Putamen (tissue), 1 donor: ENCODE results near the gene LRRC7.
"Not testable (repeated sequence)": the region's sequence is repeated elsewhere in the genome, so short reads cannot be mapped to it uniquely, and the experiment has no call there.

ENCODE experiments used
- DNase-seq: peaks from one replicate; pipeline ENCODE4 v3.0.0-alpha.2; 2016; ENCODE audit warnings: low spot score

The LRRC7 gene

GRCh38 chr1:69878338-69878737 is 310.6 kb downstream of the LRRC7 start:
- no peak for DNase-seq

GRCh38 chr1:69888016-69888415 is 320.3 kb downstream of the LRRC7 start:
- DNase-seq = not testable (repeated sequence)

GRCh38 chr1:69888657-69889056 is 320.9 kb downstream of the LRRC7 start:
- DNase-seq = no peak

- no peak for DNase-seq
These were observed 330.8 kb downstream of the LRRC7 start for GRCh38 chr1:69898403-69898947.

- no peak for DNase-seq
These were observed 343.6 kb downstream of the LRRC7 start for GRCh38 chr1:69911301-69911801.

- no peak for DNase-seq
These were observed 346.3 kb downstream of the LRRC7 start for GRCh38 chr1:69913977-69914376.

GRCh38 chr1:69914976-69915765 is 347.4 kb downstream of the LRRC7 start:
- DNase-seq = no peak

DNA sequence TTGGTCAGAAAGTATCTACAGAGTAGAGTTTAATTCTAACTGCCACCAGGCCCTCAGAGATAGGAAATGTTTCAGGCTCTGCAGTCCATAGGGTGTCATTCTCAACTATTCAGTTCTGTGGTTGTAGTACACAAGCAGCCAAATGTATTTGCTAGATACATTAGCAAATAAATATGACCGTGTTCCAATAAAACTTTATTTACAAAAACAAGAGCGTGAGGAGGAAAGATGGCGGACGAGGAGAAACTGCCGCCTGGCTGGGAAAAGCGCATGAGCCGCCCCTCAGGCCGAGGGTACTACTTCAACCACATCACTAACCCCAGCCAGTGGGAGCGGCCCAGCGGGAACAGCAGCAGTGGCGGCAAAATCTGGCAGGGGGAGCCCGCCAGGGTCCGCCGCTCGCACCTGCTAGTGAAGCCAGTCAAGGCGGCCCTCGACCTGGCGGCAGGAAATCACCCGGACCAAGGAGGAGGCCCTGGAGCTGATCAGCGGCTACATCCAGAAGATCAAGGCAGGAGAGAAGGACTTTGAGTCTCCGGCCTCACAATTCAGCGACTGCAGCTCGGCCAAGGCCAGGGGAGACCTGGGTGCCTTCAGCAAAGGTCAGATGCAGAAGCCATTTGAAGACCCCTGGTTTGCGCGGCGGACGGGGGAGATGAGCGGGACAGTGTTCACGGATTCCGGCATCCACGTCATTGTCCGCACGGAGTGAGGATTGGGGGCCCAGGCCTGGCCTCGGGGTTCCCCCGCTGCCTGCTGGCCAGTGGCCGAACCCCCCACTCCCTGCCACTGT is 351.6 kb downstream of the LRRC7 start:
- DNase-seq = no peak

- DNase-seq = no peak
These were observed 352.2 kb downstream of the LRRC7 start for GRCh38 chr1:69919922-69920273.

- DNase-seq = no peak
These were observed 352.7 kb downstream of the LRRC7 start for GRCh38 chr1:69920426-69920825.

DNA sequence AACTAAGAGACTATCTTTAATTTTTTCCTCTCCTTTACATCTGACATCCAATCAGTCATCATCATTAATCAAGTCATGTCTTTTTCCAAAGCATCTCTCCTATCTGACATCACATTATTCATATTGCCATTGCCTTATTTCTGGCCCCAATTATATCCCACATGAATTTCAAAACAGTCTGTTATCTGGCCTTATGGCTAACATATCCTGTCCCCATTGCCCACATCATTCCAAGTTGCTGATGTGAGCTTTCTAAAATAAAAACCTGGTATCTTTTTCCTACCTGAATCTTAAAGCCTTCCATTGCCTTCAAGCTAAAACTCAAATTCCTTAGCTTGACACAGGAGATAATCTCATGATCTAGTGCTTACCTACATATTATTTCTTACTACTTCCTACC is 353.8 kb downstream of the LRRC7 start:
- no peak for DNase-seq

DNA sequence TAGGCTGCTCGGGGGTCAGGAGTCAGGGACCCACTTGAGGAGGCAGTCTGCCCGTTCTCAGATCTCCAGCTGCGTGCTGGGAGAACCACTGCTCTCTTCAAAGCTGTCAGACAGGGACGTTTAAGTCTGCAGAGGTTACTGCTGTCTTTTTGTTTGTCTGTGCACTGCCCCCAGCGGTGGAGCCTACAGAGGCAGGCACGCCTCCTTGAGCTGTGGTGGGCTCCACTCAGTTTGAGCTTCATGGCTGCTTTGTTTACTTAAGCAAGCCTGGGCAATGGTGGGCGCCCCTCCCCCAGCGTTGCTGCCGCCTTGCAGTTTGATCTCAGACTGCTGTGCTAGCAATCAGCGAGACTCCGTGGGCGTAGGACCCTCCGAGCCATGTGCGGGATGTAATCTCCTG is 360.5 kb downstream of the LRRC7 start:
- DNase-seq = not testable (repeated sequence)

DNA sequence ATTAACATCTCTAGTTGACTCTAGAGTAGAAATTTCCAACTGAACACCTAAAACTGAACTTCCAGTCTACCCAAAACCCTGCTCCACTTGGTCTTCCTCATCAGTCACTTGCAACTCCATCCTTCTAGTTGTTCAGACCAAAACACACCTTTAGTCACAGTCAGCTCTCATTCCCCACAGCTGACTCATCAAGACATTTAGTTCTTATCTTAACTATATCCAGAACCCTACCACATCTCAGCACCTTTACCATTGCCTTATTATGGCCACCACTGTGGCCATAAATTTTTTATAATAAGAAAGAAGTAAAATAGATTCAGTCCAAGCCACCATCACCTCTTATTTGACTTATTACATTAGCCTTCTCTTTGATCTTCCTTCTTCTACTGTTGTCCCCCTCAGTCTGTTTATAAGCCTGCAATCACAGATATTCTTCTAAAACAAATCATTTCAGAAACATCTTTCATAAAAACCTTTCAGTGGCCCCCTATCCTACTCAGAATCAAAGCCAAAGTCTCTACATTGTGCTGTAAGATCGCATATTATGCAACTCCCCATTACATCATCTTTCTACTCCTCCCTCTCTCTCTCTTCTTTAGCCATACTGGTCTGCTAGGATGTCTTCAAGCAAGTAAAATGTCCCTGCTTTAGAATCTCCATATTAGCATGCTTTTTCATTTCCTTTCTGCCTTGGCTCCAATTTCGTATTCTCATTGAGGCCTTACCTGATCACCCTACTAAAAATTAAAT is 361.8 kb downstream of the LRRC7 start:
- DNase-seq = no peak

GRCh38 chr1:69930396-69930795 is 362.7 kb downstream of the LRRC7 start:
- DNase-seq = no peak

DNA sequence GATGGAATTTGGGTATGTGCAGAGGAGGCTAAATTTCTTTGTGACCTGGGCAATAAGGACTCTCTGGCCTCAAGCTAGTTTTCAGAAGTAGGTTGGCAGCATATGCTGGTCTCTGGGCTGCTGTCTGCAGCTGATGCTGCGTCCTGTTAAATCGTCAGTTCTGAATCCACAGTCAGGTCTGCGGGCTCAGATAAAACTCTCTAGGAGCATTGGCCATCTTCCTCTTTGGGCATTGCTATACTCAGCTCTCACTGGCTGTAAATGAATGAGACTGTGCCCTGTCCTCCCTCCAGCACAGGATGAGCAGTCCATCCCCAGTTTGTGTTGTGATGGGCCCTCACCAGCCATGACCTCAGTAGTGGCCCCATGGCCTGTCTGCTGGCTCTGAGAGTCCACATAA is 365.0 kb downstream of the LRRC7 start:
- no peak for DNase-seq

DNA sequence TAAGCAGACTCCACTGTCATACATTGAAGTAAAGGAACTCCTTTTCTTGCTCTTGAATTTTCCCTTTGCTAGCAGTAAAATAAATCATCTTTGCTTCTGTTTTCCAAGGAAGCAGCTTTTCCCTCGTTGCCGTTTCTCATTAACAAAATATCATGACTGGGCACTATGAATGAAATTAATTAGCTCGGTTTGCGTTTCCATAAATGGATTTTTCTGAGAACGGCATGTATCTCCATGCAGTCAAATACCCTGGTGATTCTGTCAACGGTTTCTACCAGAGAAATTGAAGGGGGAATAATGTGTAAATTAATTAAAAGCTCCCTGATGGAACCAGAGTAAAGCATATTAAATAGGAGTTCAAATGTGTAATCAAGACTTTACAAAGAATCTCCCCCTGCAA is 372.5 kb downstream of the LRRC7 start:
- no peak for DNase-seq

DNA sequence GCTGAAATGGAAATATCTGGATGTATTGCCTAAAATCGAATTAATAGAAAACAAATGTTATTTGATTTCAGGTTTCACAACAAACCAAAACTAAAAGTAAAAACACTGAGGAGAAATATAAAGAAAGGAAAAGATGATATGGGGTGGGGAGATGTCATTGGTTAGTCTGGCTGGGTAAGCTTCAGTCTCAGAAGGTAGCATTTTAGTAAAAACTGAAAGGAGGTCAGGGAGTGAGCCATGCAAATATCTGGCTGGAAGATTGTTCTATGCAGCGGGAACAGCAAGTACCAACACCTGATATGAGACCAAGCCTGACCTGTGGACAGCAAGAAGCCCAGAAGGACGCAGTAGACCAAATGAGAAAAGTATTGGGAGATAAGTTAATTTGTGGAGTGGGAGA is 373.1 kb downstream of the LRRC7 start:
- no peak for DNase-seq

DNA sequence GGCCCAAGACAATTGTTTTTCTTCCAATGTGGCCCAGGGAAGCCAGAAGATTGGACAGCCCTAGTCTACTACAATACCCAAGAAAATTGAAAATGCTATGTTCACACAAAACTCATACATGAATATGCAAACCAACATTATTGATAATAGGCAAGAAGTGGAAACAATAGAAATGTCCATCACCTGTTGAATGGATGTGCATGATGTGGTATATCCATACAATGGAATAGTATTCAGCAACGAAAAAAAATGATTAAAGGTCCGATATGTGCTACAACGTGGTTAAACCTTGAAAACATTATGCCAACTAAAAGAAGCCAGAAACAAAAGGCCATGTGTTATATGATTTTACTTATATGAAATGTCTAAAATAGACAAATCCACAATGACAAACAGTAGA is 375.3 kb downstream of the LRRC7 start:
- no peak for DNase-seq

- no peak for DNase-seq
These were observed 379.2 kb downstream of the LRRC7 start for GRCh38 chr1:69946935-69947334.

DNA sequence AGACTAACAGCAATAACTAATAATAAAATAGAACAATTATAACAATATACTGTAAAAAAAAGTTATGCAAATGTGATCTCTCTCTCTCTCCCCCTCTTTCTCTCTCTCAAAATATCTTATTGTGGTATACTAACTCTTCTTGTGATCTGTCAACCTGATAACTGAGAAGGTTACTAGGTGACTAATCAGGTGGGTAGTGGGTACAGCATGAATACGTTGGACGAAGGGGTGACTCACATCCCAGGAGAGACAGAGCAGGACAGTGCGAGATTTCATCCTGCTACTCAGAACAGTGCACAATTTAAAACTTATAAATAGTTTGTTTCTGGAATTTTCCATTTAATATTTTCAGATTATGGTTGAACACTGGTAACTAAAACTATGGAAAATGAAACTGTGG is 380.1 kb downstream of the LRRC7 start:
- no peak for DNase-seq

- DNase-seq = no peak
These were observed 385.0 kb downstream of the LRRC7 start for GRCh38 chr1:69952676-69953075.

GRCh38 chr1:69962452-69962851 is 394.7 kb downstream of the LRRC7 start:
- DNase-seq = not testable (repeated sequence)
